Neutrophil (primary cell): ENCODE measurements around the gene FAT1.

Experiments
- H3K27ac ChIP-seq: fragments of 200-600 bp; sonication (generic); 2 replicates; pipeline ENCODE4 v1.5.1; 2016; ENCODE audit warnings: mild to moderate bottlenecking, moderate library complexity
- H3K27me3 ChIP-seq: fragments of 200-600 bp; sonication (generic); 2 replicates; pipeline ENCODE4 v1.6.0; 2016; ENCODE audit warnings: mild to moderate bottlenecking
- H3K36me3 ChIP-seq: fragments of 200-600 bp; sonication (generic); 2 replicates; pipeline ENCODE4 v1.5.1; 2017
- H3K4me1 ChIP-seq, 2 experiments: fragments of 200-600 bp in 1 of 2; sonication (generic) in 1 of 2; 1 replicate in 1 of 2; 2 replicates in 1 of 2; pipeline versions ENCODE4 v1.5.1 to v1.6.1; 2013 to 2016; ENCODE audit warnings: low read depth in 1 of 2, low read length in 1 of 2, mild to moderate bottlenecking in 1 of 2, moderate library complexity in 1 of 2; ENCODE audit not compliant: control insufficient read depth in 1 of 2, insufficient read depth in 1 of 2
- H3K4me3 ChIP-seq, 2 experiments: fragments of 200-600 bp in 1 of 2; sonication (generic) in 1 of 2; 1 replicate in 1 of 2; 2 replicates in 1 of 2; pipeline ENCODE4 v1.5.1; 2013 to 2016; ENCODE audit warnings: low read depth in 1 of 2, low read length in 1 of 2, mild to moderate bottlenecking in 1 of 2, moderate library complexity in 1 of 2
- H3K9me3 ChIP-seq: fragments of 200-600 bp; sonication (generic); 2 replicates; pipeline ENCODE4 v1.5.1; 2016
- TF ChIP-seq, protein P1 (sequence below): fragments of 200-600 bp; sonication (generic); IDR thresholded peaks from 2 replicates; pipeline ENCODE4 v1.5.1; 2016; ENCODE audit warnings: antibody characterized with exemption

FAT1 gene

DNA sequence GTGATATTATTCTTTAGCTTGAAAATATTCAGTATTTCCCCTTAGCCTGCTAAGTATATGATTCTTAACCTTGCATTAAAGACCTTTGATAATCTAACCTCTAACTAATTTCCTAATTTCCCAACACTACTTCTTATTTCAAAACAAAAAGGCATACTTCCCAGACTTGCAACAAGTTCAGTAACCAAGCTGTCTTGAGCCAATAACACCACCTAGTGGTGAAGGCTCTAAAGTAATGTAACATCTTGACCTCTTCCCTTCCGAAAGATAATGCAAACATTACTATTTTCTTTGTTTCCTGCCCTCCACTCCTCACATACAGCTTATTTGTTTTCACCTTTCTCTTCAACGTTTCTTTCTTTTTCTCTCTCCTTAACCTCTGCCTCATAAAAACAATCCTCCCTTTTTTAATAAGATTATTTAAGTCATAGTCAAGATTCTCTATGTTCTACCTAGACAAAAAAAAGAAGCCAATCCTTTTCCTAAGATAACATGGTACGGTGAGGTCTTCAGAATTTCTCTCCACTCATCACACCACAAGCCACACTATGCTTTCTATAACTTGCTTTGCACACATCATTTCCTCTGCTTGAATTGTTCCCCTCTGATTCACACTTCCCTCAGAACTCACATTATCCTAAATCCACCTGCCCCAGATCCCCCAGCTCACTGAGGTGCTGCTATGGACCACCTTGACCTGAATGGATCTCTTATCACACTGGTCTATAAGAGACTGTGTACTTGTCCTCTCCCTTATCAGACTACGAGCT is 3.5 kb downstream of the FAT1 start:
- Histone ChIP-seq H3K27me3 (peaks cover 44% of the 10 kb centered on the region), H3K27ac (no peak overlapping the region), H3K4me3 (no peak overlapping the region), H3K4me1 (no peaks in the 10 kb centered on the region), H3K9me3 (no peaks in the 10 kb centered on the region), H3K36me3 (no peaks in the 10 kb centered on the region)
- TF ChIP-seq, protein P1, sequence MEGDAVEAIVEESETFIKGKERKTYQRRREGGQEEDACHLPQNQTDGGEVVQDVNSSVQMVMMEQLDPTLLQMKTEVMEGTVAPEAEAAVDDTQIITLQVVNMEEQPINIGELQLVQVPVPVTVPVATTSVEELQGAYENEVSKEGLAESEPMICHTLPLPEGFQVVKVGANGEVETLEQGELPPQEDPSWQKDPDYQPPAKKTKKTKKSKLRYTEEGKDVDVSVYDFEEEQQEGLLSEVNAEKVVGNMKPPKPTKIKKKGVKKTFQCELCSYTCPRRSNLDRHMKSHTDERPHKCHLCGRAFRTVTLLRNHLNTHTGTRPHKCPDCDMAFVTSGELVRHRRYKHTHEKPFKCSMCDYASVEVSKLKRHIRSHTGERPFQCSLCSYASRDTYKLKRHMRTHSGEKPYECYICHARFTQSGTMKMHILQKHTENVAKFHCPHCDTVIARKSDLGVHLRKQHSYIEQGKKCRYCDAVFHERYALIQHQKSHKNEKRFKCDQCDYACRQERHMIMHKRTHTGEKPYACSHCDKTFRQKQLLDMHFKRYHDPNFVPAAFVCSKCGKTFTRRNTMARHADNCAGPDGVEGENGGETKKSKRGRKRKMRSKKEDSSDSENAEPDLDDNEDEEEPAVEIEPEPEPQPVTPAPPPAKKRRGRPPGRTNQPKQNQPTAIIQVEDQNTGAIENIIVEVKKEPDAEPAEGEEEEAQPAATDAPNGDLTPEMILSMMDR: no peak

GRCh38 chr4:186717556-186717955 is 6.1 kb downstream of the FAT1 start:
- no peak overlapping the region for H3K27ac ChIP-seq

DNA sequence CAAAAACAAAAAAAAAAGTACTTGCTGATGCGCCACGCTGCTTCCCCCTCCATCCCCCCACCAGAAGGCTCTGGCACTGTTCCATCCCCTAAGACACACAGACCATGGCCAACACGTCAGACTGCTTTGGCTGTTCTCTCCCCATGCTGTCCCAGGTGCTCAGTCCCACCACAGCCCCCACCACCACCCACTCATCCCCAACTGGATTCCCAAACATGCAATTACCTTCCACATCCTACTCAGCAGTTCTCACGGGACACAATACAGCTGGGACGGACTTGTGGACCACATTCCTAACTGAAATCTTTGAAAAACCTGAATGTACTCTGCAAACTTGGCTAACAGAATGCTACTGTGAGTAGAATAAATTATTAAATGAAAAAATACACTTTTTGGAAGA is 8.6 kb downstream of the FAT1 start:
- TF ChIP-seq, protein P1: no peak
- Histone ChIP-seq H3K27me3 (no peaks in the 10 kb centered on the region), H3K4me3 (no peak overlapping the region), H3K9me3 (no peaks in the 10 kb centered on the region), H3K36me3 (no peaks in the 10 kb centered on the region), H3K27ac (no peak overlapping the region), H3K4me1 (no peaks in the 10 kb centered on the region)

More at GRCh38 chr4:186717556-186717955, 6.1 kb downstream of the FAT1 start:
- Histone ChIP-seq H3K4me3 (no peak overlapping the region), H3K9me3 (no peaks in the 10 kb centered on the region), H3K4me1 (no peaks in the 10 kb centered on the region), H3K27me3 (peaks cover 18% of the 10 kb centered on the region), H3K36me3 (no peaks in the 10 kb centered on the region)
- TF ChIP-seq, protein P1: no peak

- TF ChIP-seq, protein P1: no peak
- Histone ChIP-seq H3K27ac (no peak overlapping the region), H3K9me3 (no peaks in the 10 kb centered on the region), H3K4me3 (no peak overlapping the region), H3K4me1 (no peaks in the 10 kb centered on the region), H3K27me3 (no peaks in the 10 kb centered on the region), H3K36me3 (no peaks in the 10 kb centered on the region)
Measured at GRCh38 chr4:186714006-186714675, 9.5 kb downstream of the FAT1 start.

DNA sequence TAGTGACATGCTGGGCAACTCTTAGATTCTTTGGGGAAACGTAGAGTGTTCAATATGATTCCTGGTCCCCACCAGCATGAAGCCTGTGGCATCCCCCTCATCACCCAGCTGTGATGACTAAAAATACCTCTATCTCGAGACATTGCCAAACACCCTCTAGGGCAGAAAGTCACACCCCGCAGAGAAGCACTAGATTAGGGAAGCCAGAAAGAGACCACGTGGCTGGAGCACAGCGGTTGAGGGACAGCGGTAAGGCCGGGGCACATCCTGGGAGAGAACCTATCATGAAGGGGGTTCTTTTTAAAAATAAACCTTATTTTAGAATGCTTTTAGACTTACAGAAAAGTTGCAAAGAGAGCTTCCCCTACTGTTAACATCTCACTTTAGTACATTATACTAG is 11.0 kb downstream of the FAT1 start:
- H3K27me3 ChIP-seq: no peaks in the 10 kb centered on the region
- no peaks in the 10 kb centered on the region for H3K4me1 ChIP-seq
- no peaks in the 10 kb centered on the region for H3K36me3 ChIP-seq
- no peak overlapping the region for H3K4me3 ChIP-seq
- TF ChIP-seq, protein P1: no peak
- no peak overlapping the region for H3K27ac ChIP-seq
- no peaks in the 10 kb centered on the region for H3K9me3 ChIP-seq
